ENCODE data around the gene CAPZA1.

CAPZA1 gene

DNA sequence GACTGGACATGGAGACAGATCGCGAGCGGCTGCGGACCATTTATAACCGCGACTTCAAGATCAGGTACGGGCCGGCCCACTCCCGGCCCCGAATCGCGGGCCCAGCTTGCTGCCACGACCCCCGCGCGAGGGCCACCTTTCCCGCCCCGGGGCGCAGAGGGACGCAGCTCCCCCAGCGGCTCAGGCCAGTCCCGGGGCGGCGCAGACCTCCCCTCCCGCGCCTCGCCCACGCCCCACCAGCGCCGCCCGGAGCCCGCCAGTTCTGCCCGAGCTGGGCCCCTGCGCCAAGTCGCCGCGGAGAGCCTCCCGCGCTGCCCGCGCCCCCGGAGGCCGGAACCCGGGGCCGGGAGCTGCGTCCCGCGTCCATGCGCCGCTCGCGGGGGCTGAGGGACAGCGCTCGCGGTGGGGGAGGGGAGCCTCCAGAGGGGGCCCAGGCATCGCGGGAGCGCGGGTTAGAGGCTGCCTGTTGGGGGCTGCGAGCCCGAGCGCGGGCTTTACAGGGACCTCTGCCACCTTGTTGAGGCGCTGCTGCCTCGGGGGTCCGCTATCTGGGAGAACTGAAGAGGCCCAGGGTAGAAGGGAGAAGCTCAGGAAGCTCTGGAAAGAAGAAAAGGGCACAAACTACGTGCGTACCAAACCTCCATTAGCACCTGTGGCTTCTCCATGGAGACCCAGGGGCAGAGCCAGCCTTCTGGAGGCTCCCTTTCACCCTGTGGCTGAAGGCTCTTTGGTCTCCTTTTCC is 55.5 kb downstream of the CAPZA1 start:
- peak in 7 of 10 donors; percentile 33 to 91 (median 49) for DNase-seq
- intact Hi-C loops (cut with DNase I): loop anchor here (2.0 kb wide), 1 partner anchor 56 kb away; the partner anchor contains the start of genes CAPZA1 and ST7L

DNA sequence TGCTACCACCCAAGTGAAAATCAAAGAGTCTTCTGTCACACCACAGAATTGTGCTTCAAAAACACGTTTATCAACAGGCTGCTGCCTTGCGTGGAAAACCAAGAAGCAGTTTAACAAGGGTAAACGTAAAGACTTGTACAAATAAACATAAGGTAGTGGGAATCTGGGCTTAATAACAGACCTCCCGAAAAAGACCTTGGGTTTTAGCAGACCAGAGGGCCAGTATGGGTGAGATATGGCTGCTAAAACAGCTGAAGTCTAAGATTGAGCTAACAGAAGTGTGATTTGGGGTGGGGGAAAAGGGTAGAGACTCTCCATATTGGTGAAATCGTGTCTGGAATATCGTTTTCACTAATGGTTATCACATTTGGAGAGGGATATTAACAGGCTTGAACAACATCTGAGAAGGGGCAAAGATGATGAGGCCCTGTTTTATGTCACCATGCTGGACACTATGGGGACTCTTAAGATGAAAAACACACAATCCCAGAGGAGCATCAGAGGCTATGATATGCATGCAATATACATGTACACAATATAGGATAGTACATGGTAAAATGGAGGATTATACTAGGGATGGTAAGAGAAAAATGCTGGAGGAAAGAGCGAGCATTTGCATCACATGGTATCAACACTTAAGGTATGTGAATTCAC is 56.2 kb downstream of the CAPZA1 start:
- intact Hi-C loops (cut with DNase I): loop anchor here (2.0 kb wide), 1 partner anchor 57 kb away; the partner anchor contains the start of genes CAPZA1 and ST7L
- no peak for DNase-seq

DNA sequence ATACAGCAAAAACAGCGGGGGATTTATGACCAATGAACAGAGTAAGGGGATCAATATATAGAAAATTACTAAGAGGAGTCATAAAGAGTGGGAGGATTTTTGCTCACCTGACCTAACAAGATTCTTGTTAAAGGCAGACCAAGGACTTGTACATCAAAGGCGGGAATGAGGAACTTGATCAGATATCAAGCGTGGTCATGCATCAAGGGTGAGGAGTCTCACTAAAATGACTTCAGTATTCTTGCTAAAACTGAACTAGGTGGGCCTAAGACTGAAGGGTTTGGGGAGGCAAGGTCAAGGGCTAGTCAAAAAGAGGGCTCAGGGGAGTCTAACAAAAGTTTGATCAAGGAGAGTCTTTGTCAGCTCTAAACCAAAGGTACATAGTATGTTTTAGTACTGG is 56.9 kb downstream of the CAPZA1 start:
- intact Hi-C loops (cut with DNase I): no loop called here
- no peak for DNase-seq

DNA sequence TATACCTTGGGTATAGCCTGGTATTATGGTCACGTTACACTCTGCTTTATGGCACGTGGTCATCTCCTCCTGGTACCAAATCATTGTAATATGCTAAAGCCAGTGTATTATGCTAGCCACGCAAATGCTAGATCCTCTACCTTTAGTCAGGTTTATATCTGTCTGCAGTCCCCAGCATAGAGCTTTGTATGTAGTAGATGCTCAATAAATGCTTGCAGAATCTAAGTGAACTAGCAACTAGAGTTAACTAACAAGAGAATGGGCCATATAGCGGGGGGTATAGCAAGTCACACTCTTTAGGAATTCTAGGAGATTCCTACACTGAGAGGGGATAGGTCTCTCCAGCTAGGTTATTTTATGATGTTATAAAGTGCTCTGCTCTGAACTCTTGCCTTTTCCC is 57.9 kb downstream of the CAPZA1 start:
- intact Hi-C loops (cut with DNase I): no loop called here
- DNase-seq: no peak

DNA sequence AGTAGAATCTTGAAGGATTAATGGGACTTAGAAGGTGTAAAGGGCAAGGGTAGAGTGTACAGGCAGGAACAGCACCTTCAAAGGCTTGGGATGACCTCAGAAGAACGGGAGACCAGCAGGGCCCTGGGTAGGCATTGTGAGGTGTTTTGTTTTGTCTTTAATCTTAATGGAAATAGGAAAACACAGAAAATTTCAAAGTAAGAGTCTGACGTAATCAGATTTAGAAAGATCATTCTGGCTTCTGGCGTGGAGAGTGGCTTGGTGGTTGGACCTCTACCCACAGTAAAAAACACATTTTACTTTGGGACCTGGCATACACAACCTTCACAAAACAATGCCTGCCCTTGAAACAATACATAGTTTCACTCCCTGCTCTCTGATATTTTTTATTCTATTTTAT is 59.0 kb downstream of the CAPZA1 start:
- intact Hi-C loops (cut with DNase I): no loop called here
- no peak for DNase-seq

DNA sequence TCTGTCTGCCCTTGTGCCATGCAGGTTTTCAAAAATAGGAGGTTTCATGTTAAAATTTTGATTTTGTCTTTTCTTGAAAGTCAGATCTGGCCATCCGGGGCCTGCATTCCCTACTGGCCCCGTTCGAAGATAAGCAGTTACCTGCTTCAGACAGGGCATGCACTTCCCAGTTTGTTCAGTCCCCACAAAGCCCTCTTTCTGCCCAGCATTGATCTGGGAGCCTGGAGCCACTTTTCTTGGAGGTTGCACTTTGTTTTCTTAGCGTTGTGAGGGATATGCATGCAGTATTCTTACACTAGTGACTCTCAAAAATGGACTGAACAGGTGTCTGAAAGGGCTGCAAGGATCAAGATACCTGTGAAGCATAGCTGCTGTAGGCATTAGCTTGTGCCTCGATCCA is 66.3 kb downstream of the CAPZA1 start:
- intact Hi-C loops (cut with DNase I): no loop called here
- no peak for DNase-seq

DNA sequence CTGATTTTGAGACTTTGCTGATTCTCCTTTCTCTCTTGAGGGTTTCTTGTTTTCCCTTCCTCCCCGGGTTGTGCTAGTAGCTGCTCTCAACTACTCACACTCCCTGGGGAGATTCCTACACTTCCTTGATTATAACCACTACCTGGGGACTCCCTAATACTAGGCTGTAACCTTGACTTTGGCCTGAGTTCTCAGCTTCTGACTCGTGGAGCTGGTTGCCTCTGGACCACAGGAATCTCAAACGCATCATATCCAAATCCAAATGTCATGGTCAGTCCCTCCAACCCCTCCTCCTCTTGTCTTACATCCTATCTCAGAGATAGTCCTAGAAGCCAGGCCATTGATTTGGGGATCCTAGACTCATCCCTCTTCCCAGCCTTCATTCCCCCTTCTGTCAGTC is 66.8 kb downstream of the CAPZA1 start:
- no peak for DNase-seq
- intact Hi-C loops (cut with DNase I): no loop called here

DNA sequence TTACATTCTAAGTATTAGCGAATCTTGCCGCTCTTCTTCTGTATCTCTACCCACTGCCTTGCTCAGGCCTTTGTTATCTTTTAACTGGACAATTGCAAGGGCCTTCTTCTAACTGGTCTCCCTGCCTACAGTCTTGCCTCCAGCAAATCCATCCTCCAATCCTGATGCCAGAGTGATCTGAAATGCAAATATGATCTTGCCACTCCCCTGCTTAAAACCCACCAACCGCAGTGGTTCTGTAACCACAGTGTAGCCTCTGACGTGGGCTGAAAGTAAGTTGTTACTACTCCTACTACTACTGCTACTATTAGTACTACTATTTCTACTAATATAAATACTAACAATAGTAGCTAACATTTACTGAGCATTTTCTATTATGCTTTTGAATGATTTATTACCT is 67.2 kb downstream of the CAPZA1 start:
- DNase-seq: no peak
- intact Hi-C loops (cut with DNase I): no loop called here

DNA sequence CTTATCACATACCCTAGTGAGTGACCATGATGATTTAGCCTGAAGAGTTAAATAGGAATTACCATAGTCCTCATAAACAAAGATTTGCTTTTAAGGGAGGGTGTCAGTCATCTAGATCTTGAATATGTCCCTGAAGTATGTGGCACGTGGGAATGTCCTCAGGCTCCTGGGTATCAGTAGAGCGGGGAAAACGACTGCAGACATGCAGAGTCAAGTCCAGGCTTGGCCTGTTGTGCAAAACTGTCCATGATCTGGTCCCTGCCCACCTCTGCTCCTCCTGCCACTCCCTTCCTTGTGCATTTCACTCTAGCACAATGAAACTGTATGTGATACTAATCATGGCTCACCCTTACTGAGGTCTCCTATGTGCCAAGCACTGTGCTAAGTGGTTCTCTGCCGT is 67.7 kb downstream of the CAPZA1 start:
- intact Hi-C loops (cut with DNase I): no loop called here
- no peak for DNase-seq

DNA sequence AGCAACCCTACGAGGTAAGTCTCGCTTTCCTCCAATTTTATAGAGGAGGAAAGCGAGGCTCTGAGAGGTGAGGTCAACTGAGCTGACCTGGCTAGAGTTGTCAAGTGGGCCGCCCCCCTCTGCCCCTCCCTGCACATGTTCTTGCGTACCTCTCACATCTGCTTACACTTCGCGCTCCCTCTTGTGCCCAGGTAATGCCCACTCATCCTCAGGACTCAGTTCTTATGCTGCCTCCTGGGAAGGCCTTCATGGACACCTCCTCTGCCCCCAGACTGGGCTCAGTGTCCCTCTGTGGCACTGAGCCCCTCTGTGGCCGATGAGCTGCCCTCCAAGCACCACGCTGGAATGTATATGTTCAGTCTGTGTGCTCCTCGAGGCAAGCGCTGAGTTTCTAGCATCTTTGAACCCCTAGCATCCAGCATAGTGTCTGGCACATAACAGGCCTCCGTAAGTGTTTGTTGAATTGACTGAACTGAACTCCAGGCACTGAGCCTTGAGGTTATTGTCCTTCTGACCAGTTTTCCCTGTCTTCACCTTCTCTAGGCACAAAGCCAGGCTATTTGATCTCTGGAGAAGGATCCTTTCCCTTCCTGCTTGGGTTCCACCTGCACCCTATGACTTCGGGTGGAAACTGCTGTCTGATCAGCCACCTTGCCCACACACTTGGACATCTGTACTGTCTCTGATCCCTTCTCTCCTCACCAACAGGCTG is 68.3 kb downstream of the CAPZA1 start:
- intact Hi-C loops (cut with DNase I): no loop called here
- DNase-seq: peak in 2 of 10 donors; percentile 45 to 58

DNA sequence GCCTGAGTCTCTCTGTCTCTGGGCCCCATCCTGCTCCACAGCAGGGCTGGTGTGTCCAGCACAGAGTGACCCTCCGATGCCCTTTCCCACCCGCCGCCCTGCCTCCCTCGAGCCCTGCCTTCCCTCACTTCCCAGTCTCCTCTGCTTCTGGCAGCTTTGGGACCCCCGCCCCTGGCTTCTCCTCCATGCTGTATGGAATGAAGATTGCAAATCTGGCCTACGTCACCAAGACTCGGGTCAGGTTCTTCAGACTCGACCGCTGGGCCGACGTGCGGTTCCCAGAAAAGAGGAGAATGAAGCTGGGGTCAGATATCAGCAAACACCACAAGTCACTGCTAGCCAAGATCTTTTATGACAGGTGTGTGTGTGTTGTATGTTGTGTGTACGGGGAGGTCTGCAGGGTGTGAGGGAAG is 69.2 kb downstream of the CAPZA1 start:
- intact Hi-C loops (cut with DNase I): no loop called here
- peak in 2 of 10 donors; percentile 32 to 73 for DNase-seq

DNA sequence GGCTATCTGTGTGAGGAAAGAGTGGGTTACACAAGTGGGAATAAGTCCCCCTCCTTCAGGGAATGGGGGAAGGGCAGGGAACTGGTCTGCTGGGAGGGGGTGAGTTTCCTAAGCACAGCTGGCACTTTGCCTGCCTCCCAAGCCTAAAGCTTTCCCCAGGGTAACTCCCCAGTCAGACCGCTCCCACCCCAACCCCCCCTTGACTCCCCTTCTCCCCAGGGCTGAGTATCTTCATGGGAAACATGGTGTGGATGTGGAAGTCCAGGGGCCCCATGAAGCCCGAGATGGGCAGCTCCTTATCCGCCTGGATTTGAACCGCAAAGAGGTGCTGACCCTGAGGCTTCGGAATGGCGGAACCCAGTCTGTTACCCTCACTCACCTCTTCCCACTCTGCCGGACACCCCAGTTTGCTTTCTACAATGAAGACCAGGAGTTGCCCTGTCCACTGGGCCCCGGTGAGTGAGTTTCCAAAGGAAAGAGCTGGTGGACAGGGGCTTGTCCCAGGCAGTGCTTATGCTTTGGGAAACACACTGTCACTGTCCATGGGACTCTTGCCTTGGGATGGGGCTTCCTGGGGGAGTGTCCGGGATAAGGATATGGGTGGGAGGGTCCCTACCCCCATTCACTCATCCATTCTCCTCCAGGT is 69.7 kb downstream of the CAPZA1 start:
- peak in 2 of 10 donors; percentile 36 to 58 for DNase-seq
- intact Hi-C loops (cut with DNase I): no loop called here

DNA sequence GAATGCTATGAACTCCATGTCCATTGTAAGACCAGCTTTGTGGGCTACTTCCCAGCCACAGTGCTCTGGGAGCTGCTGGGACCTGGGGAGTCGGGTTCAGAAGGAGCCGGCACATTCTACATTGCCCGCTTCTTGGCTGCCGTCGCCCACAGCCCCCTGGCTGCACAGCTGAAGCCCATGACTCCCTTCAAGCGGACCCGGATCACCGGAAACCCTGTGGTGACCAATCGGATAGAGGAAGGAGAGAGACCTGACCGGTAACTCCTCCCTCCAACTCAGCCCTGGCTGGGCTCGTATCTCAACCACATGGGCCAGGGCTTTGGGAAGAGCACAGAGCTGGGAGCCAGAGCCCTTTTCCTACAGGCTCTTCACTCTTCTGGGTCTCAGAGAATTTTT is 70.2 kb downstream of the CAPZA1 start:
- peak in 1 of 10 donors; percentile 63 for DNase-seq
- intact Hi-C loops (cut with DNase I): no loop called here

DNA sequence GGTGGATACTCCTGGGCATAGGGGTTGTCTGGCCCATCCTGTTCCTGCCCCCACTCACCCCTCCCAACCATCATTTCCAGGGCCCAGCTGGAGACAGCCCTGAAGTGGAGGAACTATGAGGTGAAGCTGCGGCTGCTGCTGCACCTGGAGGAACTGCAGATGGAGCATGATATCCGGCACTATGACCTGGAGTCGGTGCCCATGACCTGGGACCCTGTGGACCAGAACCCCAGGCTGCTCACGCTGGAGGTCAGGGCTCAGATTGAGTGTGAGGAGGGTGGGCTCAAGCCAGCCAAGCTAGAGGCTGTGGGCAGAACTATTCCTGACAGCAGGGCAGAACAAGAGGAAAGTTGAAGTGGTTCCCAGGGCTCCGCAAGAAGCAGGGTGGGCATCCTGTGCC is 73.0 kb downstream of the CAPZA1 start:
- peak in 3 of 10 donors; percentile 10 to 42 (median 33) for DNase-seq
- intact Hi-C loops (cut with DNase I): no loop called here

DNA sequence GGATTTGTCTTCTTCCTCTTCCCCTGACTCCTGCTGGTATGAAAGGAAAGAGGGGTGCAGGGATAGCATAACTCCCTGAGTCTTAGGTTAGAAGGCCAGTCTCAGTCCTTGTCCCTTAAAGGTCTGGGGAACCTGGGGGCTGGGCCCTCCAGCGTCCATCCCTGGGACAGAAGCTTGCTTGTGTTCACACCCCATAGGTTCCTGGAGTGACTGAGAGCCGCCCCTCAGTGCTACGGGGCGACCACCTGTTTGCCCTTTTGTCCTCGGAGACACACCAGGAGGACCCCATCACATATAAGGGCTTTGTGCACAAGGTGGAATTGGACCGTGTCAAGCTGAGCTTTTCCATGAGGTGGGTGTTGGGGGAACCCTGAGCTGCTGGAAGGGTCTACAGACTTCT is 74.2 kb downstream of the CAPZA1 start:
- intact Hi-C loops (cut with DNase I): no loop called here
- peak in 1 of 10 donors; percentile 61 for DNase-seq

DNA sequence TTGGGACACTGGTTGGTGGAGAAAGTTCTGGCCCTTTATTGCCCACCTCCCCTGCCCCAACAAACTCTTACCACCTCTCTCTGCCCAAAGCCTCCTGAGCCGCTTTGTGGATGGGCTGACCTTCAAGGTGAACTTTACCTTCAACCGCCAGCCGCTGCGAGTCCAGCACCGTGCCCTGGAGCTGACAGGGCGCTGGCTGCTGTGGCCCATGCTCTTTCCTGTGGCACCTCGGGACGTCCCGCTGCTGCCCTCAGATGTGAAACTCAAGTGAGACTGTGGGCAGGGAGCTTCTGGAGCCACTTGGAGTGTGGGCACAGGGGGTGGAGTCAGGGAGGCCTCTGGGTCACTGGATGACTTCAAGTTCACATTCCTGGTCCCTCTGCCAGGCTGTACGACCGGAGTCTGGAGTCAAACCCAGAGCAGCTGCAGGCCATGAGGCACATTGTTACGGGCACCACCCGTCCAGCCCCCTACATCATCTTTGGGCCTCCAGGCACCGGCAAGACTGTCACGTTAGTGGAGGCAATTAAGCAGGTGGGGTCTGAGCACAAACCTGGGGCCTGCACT is 74.8 kb downstream of the CAPZA1 start:
- intact Hi-C loops (cut with DNase I): no loop called here
- peak in 1 of 10 donors; percentile 58 for DNase-seq

DNA sequence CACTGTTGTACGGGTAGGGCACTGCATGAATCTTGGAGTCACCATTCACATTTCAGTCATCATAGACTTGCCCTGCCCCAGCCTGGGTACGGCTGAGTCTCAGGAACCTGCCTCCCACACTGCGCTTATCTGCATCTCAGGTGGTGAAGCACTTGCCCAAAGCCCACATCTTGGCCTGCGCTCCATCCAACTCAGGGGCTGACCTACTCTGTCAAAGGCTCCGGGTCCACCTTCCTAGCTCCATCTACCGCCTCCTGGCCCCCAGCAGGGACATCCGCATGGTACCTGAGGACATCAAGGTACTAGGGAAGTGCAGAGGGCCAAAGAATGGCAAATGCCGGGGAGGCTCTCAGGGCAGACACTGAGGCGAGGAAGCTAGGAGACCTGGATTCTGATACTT is 75.6 kb downstream of the CAPZA1 start:
- peak in 2 of 10 donors; percentile 47 to 68 for DNase-seq
- intact Hi-C loops (cut with DNase I): no loop called here

DNA sequence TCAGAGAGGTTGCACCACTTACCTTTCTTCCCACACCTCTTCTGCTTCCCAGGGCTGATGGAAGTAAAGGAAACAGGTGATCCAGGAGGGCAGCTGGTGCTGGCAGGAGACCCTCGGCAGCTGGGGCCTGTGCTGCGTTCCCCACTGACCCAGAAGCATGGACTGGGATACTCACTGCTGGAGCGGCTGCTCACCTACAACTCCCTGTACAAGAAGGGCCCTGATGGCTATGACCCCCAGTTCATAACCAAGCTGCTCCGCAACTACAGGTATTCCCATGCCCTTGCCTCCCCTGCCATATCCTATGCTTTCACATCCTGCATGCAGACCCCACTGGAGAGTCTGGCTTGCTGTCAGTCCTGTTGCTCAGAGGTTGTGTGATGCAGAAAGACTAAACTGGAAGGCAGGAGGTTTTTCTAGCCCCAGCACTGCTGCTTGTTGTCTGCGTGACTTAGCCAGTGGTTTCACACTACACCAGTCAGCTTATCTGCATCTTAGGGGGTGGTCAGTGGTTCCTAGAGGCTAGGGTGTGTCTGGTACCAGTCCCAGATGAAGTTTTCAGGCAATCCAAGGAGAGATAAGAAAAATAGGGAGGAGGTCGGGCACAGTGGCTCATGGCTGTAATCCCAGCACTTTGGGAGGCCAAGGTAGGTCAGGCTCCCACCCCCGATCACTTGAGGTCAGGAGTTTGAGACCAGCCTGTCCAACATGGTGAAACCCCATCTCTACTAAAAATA is 77.1 kb downstream of the CAPZA1 start:
- DNase-seq: peak in 2 of 10 donors; percentile 3 to 60
- intact Hi-C loops (cut with DNase I): no loop called here

DNA sequence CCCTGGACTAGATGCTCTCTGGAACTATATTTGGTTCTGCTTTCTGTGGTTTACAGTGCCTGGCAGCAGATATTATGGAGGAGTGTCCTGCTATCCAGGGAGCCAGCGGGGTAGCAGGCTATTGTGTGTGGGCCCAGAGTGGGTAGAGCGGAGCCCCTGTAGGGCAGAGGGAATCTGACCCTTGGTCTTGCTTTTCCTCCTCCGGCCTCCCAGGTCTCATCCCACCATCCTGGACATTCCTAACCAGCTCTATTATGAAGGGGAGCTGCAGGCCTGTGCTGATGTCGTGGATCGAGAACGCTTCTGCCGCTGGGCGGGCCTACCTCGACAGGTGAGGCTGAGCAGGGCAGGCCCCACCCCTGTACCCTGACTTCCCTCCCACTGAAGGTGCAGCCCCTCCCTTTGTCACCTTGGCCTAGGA is 78.2 kb downstream of the CAPZA1 start:
- peak in 2 of 10 donors; percentile 17 to 76 for DNase-seq
- intact Hi-C loops (cut with DNase I): no loop called here

Data from posterior cingulate gyrus (tissue), 11 donors.